ENCODE results near the gene SLC35E3. TPM values are rescaled to one million over a fixed set of nuclear protein-coding genes. Genes with fewer than 3 reads are reported as not detected.

SLC35E3 gene
- total RNA-seq, 1 donor from 2014 or later, result 10.5 TPM

DNA sequence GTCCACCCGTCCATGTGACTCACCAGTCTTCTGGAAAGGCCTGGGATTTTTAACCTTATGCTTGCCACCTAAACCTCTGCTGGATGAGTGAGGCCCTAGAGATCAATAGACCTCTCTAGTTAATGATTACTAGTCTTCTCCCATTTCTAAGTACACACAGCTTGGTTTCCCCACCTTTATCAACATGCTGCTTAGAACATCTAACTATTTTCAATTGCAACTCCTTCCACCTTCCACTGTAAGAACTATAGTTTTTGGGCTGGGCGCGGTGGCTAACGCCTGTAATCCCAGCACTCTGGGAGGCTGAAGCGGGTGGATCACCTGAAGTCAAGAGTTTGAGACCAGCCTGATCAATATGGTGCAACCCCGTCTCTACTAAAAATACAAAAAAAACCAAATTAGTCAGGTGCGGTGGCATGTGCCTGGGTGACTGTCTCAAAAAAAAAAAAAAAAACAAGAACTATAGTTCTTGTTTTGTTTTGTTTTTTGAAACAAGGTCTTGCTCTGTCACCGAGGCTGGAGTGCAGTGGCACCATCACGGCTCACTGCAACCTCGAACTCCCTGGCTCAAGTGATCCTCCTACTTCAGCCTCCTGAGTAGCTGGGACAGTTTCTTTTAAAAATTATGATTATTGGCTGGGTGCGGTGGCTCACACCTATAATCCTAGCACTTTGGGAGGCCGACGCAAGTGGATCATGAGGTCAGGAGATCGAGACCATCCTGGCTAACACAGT is 43.3 kb downstream of the SLC35E3 start:
- no peak for DNase-seq (ENCODE audit: low spot score)
- H3K4me1 Mint-ChIP-seq (ENCODE audit: unreplicated experiment), result peaks cover 10% of the 10 kb centered on the region
- no peak overlapping the region for H3K27ac Mint-ChIP-seq (ENCODE audit: unreplicated experiment)
- peaks cover 1% of the 10 kb centered on the region for H3K27me3 Mint-ChIP-seq (ENCODE audit: unreplicated experiment)
- H3K4me3 Mint-ChIP-seq (ENCODE audit: unreplicated experiment), result no peak overlapping the region
- TF ChIP-seq, protein P1, sequence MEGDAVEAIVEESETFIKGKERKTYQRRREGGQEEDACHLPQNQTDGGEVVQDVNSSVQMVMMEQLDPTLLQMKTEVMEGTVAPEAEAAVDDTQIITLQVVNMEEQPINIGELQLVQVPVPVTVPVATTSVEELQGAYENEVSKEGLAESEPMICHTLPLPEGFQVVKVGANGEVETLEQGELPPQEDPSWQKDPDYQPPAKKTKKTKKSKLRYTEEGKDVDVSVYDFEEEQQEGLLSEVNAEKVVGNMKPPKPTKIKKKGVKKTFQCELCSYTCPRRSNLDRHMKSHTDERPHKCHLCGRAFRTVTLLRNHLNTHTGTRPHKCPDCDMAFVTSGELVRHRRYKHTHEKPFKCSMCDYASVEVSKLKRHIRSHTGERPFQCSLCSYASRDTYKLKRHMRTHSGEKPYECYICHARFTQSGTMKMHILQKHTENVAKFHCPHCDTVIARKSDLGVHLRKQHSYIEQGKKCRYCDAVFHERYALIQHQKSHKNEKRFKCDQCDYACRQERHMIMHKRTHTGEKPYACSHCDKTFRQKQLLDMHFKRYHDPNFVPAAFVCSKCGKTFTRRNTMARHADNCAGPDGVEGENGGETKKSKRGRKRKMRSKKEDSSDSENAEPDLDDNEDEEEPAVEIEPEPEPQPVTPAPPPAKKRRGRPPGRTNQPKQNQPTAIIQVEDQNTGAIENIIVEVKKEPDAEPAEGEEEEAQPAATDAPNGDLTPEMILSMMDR (IDR thresholded peaks at IDR 0.05; ENCODE audit: unreplicated experiment), result no peak
- no peaks in the 10 kb centered on the region for H3K36me3 Mint-ChIP-seq (ENCODE audit: low read depth, unreplicated experiment)
- no peaks in the 10 kb centered on the region for H3K9me3 Mint-ChIP-seq (ENCODE audit: unreplicated experiment)

DNA sequence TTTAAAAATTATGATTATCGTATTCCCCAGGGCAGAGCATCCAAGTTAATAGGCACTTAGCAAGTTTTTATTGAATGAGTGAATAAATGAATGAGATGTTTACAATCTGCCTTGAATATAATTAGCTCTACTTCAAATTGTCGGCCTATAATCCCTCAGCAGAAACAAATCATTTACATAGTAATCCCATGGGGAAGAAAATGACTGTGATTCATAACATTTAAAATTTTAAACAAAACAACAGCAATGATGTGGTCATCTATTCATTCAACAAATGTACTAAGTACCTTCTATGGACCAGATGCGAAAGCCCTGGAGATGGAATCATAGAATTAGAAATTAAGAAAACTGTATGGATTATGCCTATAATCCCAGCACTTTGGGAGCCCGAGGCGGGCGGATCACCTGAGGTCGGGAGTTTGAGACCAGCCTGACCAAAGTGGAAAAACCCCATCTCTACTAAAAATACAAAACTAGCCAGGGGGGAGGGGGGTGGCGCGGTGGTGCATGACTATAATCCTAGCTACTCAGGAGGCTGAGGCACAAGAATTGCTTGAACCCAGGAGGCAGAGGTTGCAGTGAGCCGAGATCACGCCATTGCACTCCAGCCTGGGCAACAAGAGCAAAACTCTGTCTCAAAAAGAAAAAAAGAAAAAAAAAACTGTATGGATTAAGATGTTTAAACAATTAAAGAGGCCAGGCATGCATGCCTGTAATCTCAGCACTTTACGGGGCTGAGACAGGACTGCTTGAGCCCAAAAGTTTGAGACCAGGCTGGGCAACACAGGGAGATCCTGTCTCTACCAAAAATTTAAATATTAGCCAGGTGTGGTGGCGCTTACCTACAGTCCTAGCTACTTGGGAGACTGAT is 44.3 kb downstream of the SLC35E3 start:
- Mint-ChIP-seq H3K4me3 (ENCODE audit: unreplicated experiment) (no peak overlapping the region), H3K9me3 (ENCODE audit: unreplicated experiment) (no peaks in the 10 kb centered on the region), H3K27me3 (ENCODE audit: unreplicated experiment) (peaks cover 1% of the 10 kb centered on the region), H3K36me3 (ENCODE audit: low read depth, unreplicated experiment) (no peaks in the 10 kb centered on the region), H3K4me1 (ENCODE audit: unreplicated experiment) (peaks cover 10% of the 10 kb centered on the region), H3K27ac (ENCODE audit: unreplicated experiment) (no peak overlapping the region)
- no peak for DNase-seq (ENCODE audit: low spot score)
- TF ChIP-seq, protein P1 (IDR thresholded peaks at IDR 0.05; ENCODE audit: unreplicated experiment), result no peak

DNA sequence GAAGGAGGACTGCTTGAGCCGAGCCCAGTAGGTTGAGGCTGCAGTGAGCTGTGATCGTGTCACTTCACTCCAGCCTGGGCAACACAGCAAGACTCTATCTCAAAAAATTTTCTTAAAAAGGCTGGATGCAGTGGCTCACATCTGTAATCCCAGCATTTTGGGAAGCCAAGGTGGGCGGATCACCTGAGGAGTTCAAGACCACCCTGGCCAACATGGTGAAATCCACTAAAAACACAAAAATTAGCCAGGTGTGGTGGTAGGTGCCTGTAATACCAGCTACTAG is 44.9 kb downstream of the SLC35E3 start:
- Mint-ChIP-seq H3K27ac (ENCODE audit: unreplicated experiment) (no peak overlapping the region), H3K4me3 (ENCODE audit: unreplicated experiment) (no peak overlapping the region), H3K9me3 (ENCODE audit: unreplicated experiment) (no peaks in the 10 kb centered on the region), H3K27me3 (ENCODE audit: unreplicated experiment) (peaks cover 1% of the 10 kb centered on the region), H3K4me1 (ENCODE audit: unreplicated experiment) (peaks cover 10% of the 10 kb centered on the region), H3K36me3 (ENCODE audit: low read depth, unreplicated experiment) (no peaks in the 10 kb centered on the region)
- TF ChIP-seq, protein P1 (IDR thresholded peaks at IDR 0.05; ENCODE audit: unreplicated experiment), result no peak
- no peak for DNase-seq (ENCODE audit: low spot score)

DNA sequence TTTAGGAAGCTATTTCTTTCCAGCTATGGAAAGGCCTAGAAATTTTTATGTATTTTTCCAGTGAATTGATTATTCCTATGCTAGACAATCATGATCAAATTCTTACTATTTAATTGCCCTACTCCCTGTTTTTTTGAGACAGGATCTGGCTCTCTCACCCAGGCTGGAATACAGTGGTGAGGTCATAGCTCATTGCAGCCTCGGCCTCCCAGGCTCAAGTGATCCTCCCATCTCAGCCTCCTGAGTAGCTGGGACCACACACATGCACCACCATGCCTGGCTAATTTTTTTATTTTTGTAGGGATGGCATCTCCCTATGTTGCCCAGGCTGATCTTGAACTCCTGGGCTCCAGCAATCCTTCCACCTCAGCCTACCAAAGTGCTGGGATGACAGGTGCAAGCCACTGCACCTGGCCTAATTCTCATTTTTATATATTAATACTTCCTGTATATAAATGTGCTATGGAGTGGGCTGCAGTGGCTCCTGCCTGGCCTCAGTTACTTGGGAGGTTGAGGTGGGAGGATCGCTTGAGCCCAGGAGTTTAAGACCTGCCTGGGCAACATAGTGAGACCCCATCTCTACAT is 46.0 kb downstream of the SLC35E3 start:
- H3K27ac Mint-ChIP-seq (ENCODE audit: unreplicated experiment), result no peak overlapping the region
- H3K4me1 Mint-ChIP-seq (ENCODE audit: unreplicated experiment), result peaks cover 10% of the 10 kb centered on the region
- no peaks in the 10 kb centered on the region for H3K9me3 Mint-ChIP-seq (ENCODE audit: unreplicated experiment)
- DNase-seq (ENCODE audit: low spot score), result no peak
- H3K36me3 Mint-ChIP-seq (ENCODE audit: low read depth, unreplicated experiment), result no peaks in the 10 kb centered on the region
- H3K27me3 Mint-ChIP-seq (ENCODE audit: unreplicated experiment), result peaks cover 1% of the 10 kb centered on the region
- H3K4me3 Mint-ChIP-seq (ENCODE audit: unreplicated experiment), result no peak overlapping the region
- TF ChIP-seq, protein P1 (IDR thresholded peaks at IDR 0.05; ENCODE audit: unreplicated experiment), result no peak
